Measurements from ENCODE around the gene HDGFL2. TPM values are rescaled to one million over a fixed set of nuclear protein-coding genes. Genes with fewer than 3 reads are reported as not detected.

The HDGFL2 gene
- total and polyA plus RNA-seq, 2 of the 8 experiments (the other 6 are each of a cell fraction or from before 2014, with no cell fraction given), result 31.1 to 106 TPM

GRCh38 chr19:4550479-4551050 is 78.5 kb downstream of the HDGFL2 start:
- H4K91ac ChIP-seq (replicated peaks; ENCODE audit: insufficient read length, low read length), result no peak overlapping the region
- no peaks in the 10 kb centered on the region for H3K79me2 ChIP-seq (ENCODE audit: control insufficient read depth in 1 of 2, insufficient read depth in 2 of 2, low read length in 2 of 2)
- H4K20me1 ChIP-seq (replicated peaks in 1 of 2; ENCODE audit: control insufficient read depth in 1 of 2, insufficient read depth in 2 of 2, low read length in 2 of 2), result peaks cover 3 to 20% of the 10 kb centered on the region in 2 experiments
- FAIRE-seq (no peak), DNase-seq (ENCODE audit: low read depth in 1 of 2, low spot score in 2 of 2) (no peak)
- ChIA-PET CTCF (ENCODE audit: partially characterized antibody) (interaction anchor here (0.6 kb wide), 2 partner anchors 9 to 80 kb away, joined by 3 read pairs; no protein-coding TSS in a partner anchor), POLR2A (ENCODE audit: partially characterized antibody) (interaction anchor here (0.7 to 0.8 kb wide), 2 partner anchors 130 to 160 kb away, joined by 3 read pairs; no protein-coding TSS in a partner anchor)
- no peak overlapping the region for H3K18ac ChIP-seq (ENCODE audit: extremely low read depth, low read length)
- H2AK5ac ChIP-seq (ENCODE audit: low read depth, low read length), result no peak overlapping the region
- no peaks in the 10 kb centered on the region for H3K27me3 ChIP-seq (replicated peaks in 1 of 4; ENCODE audit: control insufficient read depth in 3 of 4, extremely low read depth in 1 of 4, insufficient read depth in 3 of 4, low read length in 3 of 4)
- no peak overlapping the region for H2AFZ ChIP-seq (ENCODE audit: low read length)
- no peak overlapping the region for H3K27ac ChIP-seq (ENCODE audit: low read depth, low read length)
- 86% methylated on average over 25 of the region's 26 CpGs; no CpG with 5 or more reads in 1 of the 2 experiments for WGBS, 2 experiments (ENCODE audit: extremely low coverage in 1 of 2, insufficient coverage in 1 of 2, insufficient read length in 1 of 2, insufficient replicate concordance in 2 of 2, low coverage in 1 of 2, low lambda C conversion rate in 2 of 2, missing lambda C conversion rate in 1 of 2)
- H3K4me2 ChIP-seq (ENCODE audit: insufficient read depth in 1 of 2, low read depth in 2 of 2, low read length in 2 of 2), result no peak overlapping the region
- H3K23ac ChIP-seq (ENCODE audit: insufficient read length), result no peak overlapping the region
- no peak overlapping the region for H2BK120ac ChIP-seq (replicated peaks; ENCODE audit: low read depth, low read length)
- H3K14ac ChIP-seq (ENCODE audit: insufficient read length), result no peak overlapping the region
- no peak overlapping the region for H2BK5ac ChIP-seq (ENCODE audit: low read depth, low read length)
- H3K36me3 ChIP-seq (ENCODE audit: control insufficient read depth in 2 of 4, insufficient read depth in 4 of 4, low read length in 3 of 4), result peaks cover 9 to 45% (median 32%) of the 10 kb centered on the region in 4 experiments; a peak in 7 of 8 replicates
- no peaks in the 10 kb centered on the region; a peak in 1 of 7 replicates for H3K4me1 ChIP-seq (replicated peaks in 1 of 4; ENCODE audit: control insufficient read depth in 3 of 4, insufficient read depth in 4 of 4, low read length in 3 of 4)
- no peak overlapping the region for H3K9ac ChIP-seq (replicated peaks in 1 of 4; ENCODE audit: extremely low read depth in 1 of 4, low read depth in 3 of 4, low read length in 3 of 4)
- no peak overlapping the region for H3K4me3 ChIP-seq (ENCODE audit: extremely low read depth in 1 of 4, insufficient read depth in 2 of 4, low read depth in 3 of 4, low read length in 4 of 4)
- no peaks in the 10 kb centered on the region for H3K79me1 ChIP-seq (ENCODE audit: low read depth, low read length)
- no peak overlapping the region for H2BK12ac ChIP-seq (ENCODE audit: low read depth, low read length)
- H3K9me3 ChIP-seq (ENCODE audit: insufficient read depth in 2 of 2, low read depth in 1 of 2, low read length in 1 of 2), result no peaks in the 10 kb centered on the region
- no peak overlapping the region for H4K5ac ChIP-seq (ENCODE audit: insufficient read length, low read depth, low read length)
- no peak overlapping the region for H2BK20ac ChIP-seq (ENCODE audit: low read length)
- no peak overlapping the region for H3K56ac ChIP-seq (replicated peaks; ENCODE audit: insufficient read length, low read depth, low read length)
- no peak overlapping the region for H2BK15ac ChIP-seq (ENCODE audit: low read length)
- no peak overlapping the region for H4K8ac ChIP-seq (ENCODE audit: extremely low read depth, insufficient read depth, low read length)
- H3K4ac ChIP-seq (replicated peaks; ENCODE audit: insufficient read length, low read depth, low read length), result no peak overlapping the region
- H3K23me2 ChIP-seq (ENCODE audit: low read depth, low read length), result peaks cover 10% of the 10 kb centered on the region; the same call in 1 of the 2 replicates
- no peak for TF ChIP-seq POLR2A (IDR thresholded peaks at IDR 0.05; ENCODE audit: control extremely low read depth in 1 of 2, low read depth in 2 of 2, low read length in 2 of 2)
- no peak for TF ChIP-seq SP2 (IDR thresholded peaks at IDR 0.05; ENCODE audit: low read length)
- no peak for TF ChIP-seq CREB1 (IDR thresholded peaks at IDR 0.05)
- TF ChIP-seq SIRT6 (IDR thresholded peaks at IDR 0.05; ENCODE audit: low read length), result no peak
- no peak for TF ChIP-seq ATF2 (IDR thresholded peaks at IDR 0.05; ENCODE audit: low read length)
- no peak for TF ChIP-seq EP300 (IDR thresholded peaks at IDR 0.05; ENCODE audit: borderline replicate concordance in 1 of 2, low read depth in 2 of 2, low read length in 2 of 2)
- no peak for TF ChIP-seq CHD2 (IDR thresholded peaks at IDR 0.05; ENCODE audit: low read length)
- no peak for TF ChIP-seq EGR1 (IDR thresholded peaks at IDR 0.05; ENCODE audit: borderline replicate concordance, low read depth, low read length)
- no peak for TF ChIP-seq BCL11A (IDR thresholded peaks at IDR 0.05; ENCODE audit: low read depth in 2 of 2, low read length in 2 of 2)
- no peak for TF ChIP-seq SRF (IDR thresholded peaks at IDR 0.05; ENCODE audit: low read depth, low read length)
- TF ChIP-seq YY1 (IDR thresholded peaks at IDR 0.05; ENCODE audit: low read depth, low read length), result no peak
- no peak for TF ChIP-seq RNF2 (IDR thresholded peaks at IDR 0.05; ENCODE audit: borderline replicate concordance, low read depth, low read length, missing control alignments, poor library complexity, severe bottlenecking)
- TF ChIP-seq TAF1 (IDR thresholded peaks at IDR 0.05; ENCODE audit: low read depth, low read length), result no peak
